GM23338 (cell line): ENCODE measurements around the gene GABARAP. TPM values are rescaled to one million over a fixed set of nuclear protein-coding genes. Genes with fewer than 3 reads are reported as not detected.

Source experiments
- ATAC-seq: fragments of 200-7000 bp; cut with Tn5 transposase; 3 replicates; pipeline ENCODE4 v1.9.1; 2020
- DNase-seq: peaks from one replicate; pipeline ENCODE4 v3.0.0-alpha.2; 2015; ENCODE audit warnings: low spot score
- H2AFZ ChIP-seq: fragments of 200-600 bp; sonication (generic); 2 replicates; pipeline ENCODE4 v1.8.0; 2016; ENCODE audit warnings: antibody characterized with exemption, mild to moderate bottlenecking, moderate library complexity
- H3F3A ChIP-seq: fragments of 200-600 bp; sonication (generic); replicated peaks from 2 replicates; pipeline ENCODE4 v1.8.0; 2017; ENCODE audit warnings: antibody characterized with exemption, mixed run types, low read depth
- H3K27ac ChIP-seq: fragments of 200-600 bp; sonication (generic); 2 replicates; pipeline ENCODE4 v1.6.1; 2016; ENCODE audit warnings: low read depth
- H3K27me3 ChIP-seq: fragments of 200-600 bp; sonication (generic); 2 replicates; pipeline ENCODE4 v1.8.0; 2016; ENCODE audit warnings: mild to moderate bottlenecking, mixed run types, moderate library complexity; ENCODE audit not compliant: insufficient read depth
- H3K36me3 ChIP-seq: fragments of 200-600 bp; sonication (generic); 2 replicates; pipeline ENCODE4 v1.8.0; 2016; ENCODE audit warnings: mild to moderate bottlenecking; ENCODE audit not compliant: insufficient read depth
- H3K4me1 ChIP-seq: fragments of 200-600 bp; sonication (generic); 2 replicates; pipeline ENCODE4 v1.8.0; 2016; ENCODE audit warnings: mild to moderate bottlenecking, moderate library complexity; ENCODE audit not compliant: insufficient read depth
- H3K4me2 ChIP-seq: fragments of 200-600 bp; sonication (generic); 2 replicates; pipeline ENCODE4 v1.7.1; 2017; ENCODE audit warnings: mixed run types
- H3K4me3 ChIP-seq: fragments of 200-600 bp; sonication (generic); 2 replicates; pipeline ENCODE4 v1.6.1; 2016; ENCODE audit warnings: mixed run types
- H3K79me2 ChIP-seq: fragments of 200-600 bp; sonication (generic); replicated peaks from 2 replicates; pipeline ENCODE4 v1.8.0; 2017; ENCODE audit warnings: mild to moderate bottlenecking; ENCODE audit not compliant: insufficient read depth
- H3K9me2 ChIP-seq: fragments of 200-600 bp; sonication (generic); 2 replicates; pipeline ENCODE4 v1.8.0; 2017; ENCODE audit not compliant: insufficient read depth
- H4K20me1 ChIP-seq: fragments of 200-600 bp; sonication (generic); replicated peaks from 2 replicates; pipeline ENCODE4 v1.8.0; 2017; ENCODE audit warnings: mild to moderate bottlenecking; ENCODE audit not compliant: insufficient read depth
- H3K27ac Mint-ChIP-seq: 2 replicates; pipeline ENCODE4 v1.8.0; 2020; ENCODE audit warnings: inconsistent platforms, mild to moderate bottlenecking, moderate library complexity, mixed read lengths
- H3K27me3 Mint-ChIP-seq: 3 replicates; pipeline ENCODE4 v1.8.0; 2022; ENCODE audit warnings: low read depth, mild to moderate bottlenecking, moderate library complexity, mixed read lengths, inconsistent platforms; ENCODE audit not compliant: insufficient read depth, poor library complexity
- H3K36me3 Mint-ChIP-seq: 3 replicates; pipeline ENCODE4 v1.8.0; 2021; ENCODE audit warnings: low read depth, mild to moderate bottlenecking, inconsistent platforms, moderate library complexity, mixed read lengths
- H3K4me1 Mint-ChIP-seq: 3 replicates; pipeline ENCODE4 v1.8.0; 2020; ENCODE audit warnings: mild to moderate bottlenecking, inconsistent platforms, mixed read lengths
- H3K4me3 Mint-ChIP-seq: 3 replicates; pipeline ENCODE4 v1.8.0; 2021; ENCODE audit warnings: moderate library complexity, mild to moderate bottlenecking, inconsistent platforms, mixed read lengths
- H3K9me3 Mint-ChIP-seq: 3 replicates; pipeline ENCODE4 v1.8.0; 2020; ENCODE audit warnings: moderate library complexity, mild to moderate bottlenecking, inconsistent platforms, mixed read lengths
- CTCF ChIP-seq, 2 experiments: fragments of 200-600 bp in 1 of 2; sonication (generic) in 1 of 2; conservative IDR thresholded peaks; 2 replicates each; pipeline versions ENCODE4 v1.5.1 to v1.6.1; 2016 to 2017; ENCODE audit warnings: antibody characterized with exemption in 2 of 2, low read depth in 2 of 2, mild to moderate bottlenecking in 2 of 2, moderate library complexity in 1 of 2
- EZH2 ChIP-seq: fragments of 200-600 bp; sonication (generic); IDR thresholded peaks from one replicate; pipeline ENCODE4 v1.8.0; 2017; ENCODE audit warnings: antibody characterized with exemption, mild to moderate bottlenecking, low read depth; ENCODE audit not compliant: unreplicated experiment
- EZH2phosphoT487 ChIP-seq: fragments of 200-600 bp; sonication (generic); IDR thresholded peaks from one replicate; pipeline ENCODE4 v1.8.1; 2018; ENCODE audit warnings: antibody characterized with exemption; ENCODE audit not compliant: unreplicated experiment
- JUNB ChIP-seq: IDR thresholded peaks from one replicate; pipeline ENCODE4 v1.6.1; 2016; ENCODE audit warnings: antibody characterized with exemption; ENCODE audit not compliant: unreplicated experiment
- NANOG ChIP-seq: IDR thresholded peaks from 2 replicates; pipeline ENCODE4 v1.6.1; 2016; ENCODE audit warnings: antibody characterized with exemption, borderline replicate concordance
- POLR2AphosphoS5 ChIP-seq: IDR thresholded peaks from 2 replicates; pipeline ENCODE4 v1.6.1; 2016; ENCODE audit warnings: antibody characterized with exemption, low read depth
- REST ChIP-seq: IDR thresholded peaks from one replicate; pipeline ENCODE4 v1.6.1; 2018; ENCODE audit warnings: antibody characterized with exemption; ENCODE audit not compliant: unreplicated experiment
- STAT1 ChIP-seq: IDR thresholded peaks from one replicate; pipeline ENCODE4 v1.6.1; 2016; ENCODE audit warnings: antibody characterized with exemption; ENCODE audit not compliant: unreplicated experiment
- ZNF114 ChIP-seq: fragments of 250-450 bp; sonication (Bioruptor Pico); IDR thresholded peaks from 2 replicates; pipeline ENCODE4 v1.5.0; 2020; ENCODE audit warnings: mild to moderate bottlenecking, moderate library complexity
- ZNF331 ChIP-seq: fragments of 250-450 bp; sonication (Bioruptor Pico); IDR thresholded peaks from 2 replicates; pipeline ENCODE4 v1.5.0; 2020; ENCODE audit warnings: low read depth, mild to moderate bottlenecking, moderate library complexity
- ZNF462 ChIP-seq: fragments of 250-450 bp; sonication (Bioruptor Pico); IDR thresholded peaks from 2 replicates; pipeline ENCODE4 v1.5.0; 2020; ENCODE audit warnings: mild to moderate bottlenecking, moderate library complexity
- polyA plus RNA-seq: library from polyadenylated mRNA; unstranded; fragments of >200 nt; fragmentation: Nextera tagmentation; extraction: Ambion mirVana; gene quantifications from 2 replicates; pipeline ENCODE4 v1.2.1, GENCODE V29; 2016
- total RNA-seq: library from RNA; depleted of rRNA; stranded (reverse); fragments of >200 nt; shearing (Covaris generic); gene quantifications from 2 replicates; pipeline ENCODE4 v1.2.3, GENCODE V29; 2014

Gene GABARAP
- total and polyA plus RNA-seq, 2 experiments from 2014 or later, result 128 to 520 TPM

GRCh38 chr17:7218166-7218565, 24.1 kb downstream of the GABARAP start:
- Histone ChIP-seq H3K36me3 (peaks cover 3% of the 10 kb centered on the region; the same call in 1 of the 2 replicates), H3K4me1 (peaks cover 44% of the 10 kb centered on the region), H2AFZ (peak overlapping the region; percentile 96), H3K27ac (no peak overlapping the region), H3K79me2 (peaks cover 16% of the 10 kb centered on the region), H4K20me1 (peaks cover 14% of the 10 kb centered on the region; the same call in 1 of the 2 replicates), H3F3A (peaks cover 18% of the 10 kb centered on the region), H3K27me3 (no peaks in the 10 kb centered on the region), H3K4me2 (peak overlapping the region; percentile 79), H3K9me2 (no peaks in the 10 kb centered on the region), H3K4me3 (peak overlapping the region; percentile 73)
- H3K36me3 Mint-ChIP-seq, result peaks cover 31% of the 10 kb centered on the region
- TF ChIP-seq NANOG (no peak), STAT1 (no peak), EZH2phosphoT487 (no peak), ZNF114 (no peak), CTCF (conservative IDR thresholded peaks at IDR 0.05; ENCODE audit: low read depth in 2 of 2) (no peak), JUNB (no peak), ZNF331 (CRISPR knock-in tag) (no peak), ZNF462 (CRISPR knock-in tag) (no peak), EZH2 (no peak), POLR2AphosphoS5 (no peak), REST (no peak)
- peaks cover 55% of the 10 kb centered on the region for H3K4me1 Mint-ChIP-seq
- peak overlapping the region; percentile 91 for H3K4me3 Mint-ChIP-seq
- ATAC-seq (no peak), DNase-seq (no peak)
- H3K27me3 Mint-ChIP-seq, result peaks cover 56% of the 10 kb centered on the region
- no peaks in the 10 kb centered on the region; the same call in 1 of the 3 replicates for H3K9me3 Mint-ChIP-seq
- no peak overlapping the region for H3K27ac Mint-ChIP-seq
